Lower lobe of right lung (tissue), 2 donors: Measurements from ENCODE around the gene RGL3. TPM values are rescaled to one million over a fixed set of nuclear protein-coding genes. Genes with fewer than 3 reads are reported as not detected.

Source experiments
- ATAC-seq, 2 donors: fragments of 200-7000 bp; cut with Tn5 transposase; one replicate each; pipeline ENCODE4 v1.9.1; 2020 to 2022; ENCODE audit warnings: mild to moderate bottlenecking in 2 of 2, moderate library complexity in 2 of 2
- DNase-seq: peaks from one replicate; pipeline ENCODE4 v3.0.0-alpha.2; 2020
- H3K27ac ChIP-seq: fragments of 200-600 bp; one replicate; pipeline ENCODE4 v1.8.0; 2022
- H3K27me3 ChIP-seq: fragments of 200-600 bp; one replicate; pipeline ENCODE4 v1.8.0; 2022; ENCODE audit warnings: low read depth
- H3K36me3 ChIP-seq: fragments of 200-600 bp; one replicate; pipeline ENCODE4 v1.8.0; 2022; ENCODE audit warnings: mild to moderate bottlenecking
- H3K4me1 ChIP-seq: fragments of 200-600 bp; one replicate; pipeline ENCODE4 v1.8.0; 2022
- H3K4me3 ChIP-seq: fragments of 200-600 bp; one replicate; pipeline ENCODE4 v1.8.0; 2022; ENCODE audit warnings: mild to moderate bottlenecking
- H3K9me3 ChIP-seq: fragments of 200-600 bp; one replicate; pipeline ENCODE4 v1.8.0; 2022
- CTCF ChIP-seq: fragments of 200-600 bp; IDR thresholded peaks from one replicate; pipeline ENCODE4 v1.8.0; 2022; ENCODE audit warnings: antibody characterized with exemption, mild to moderate bottlenecking
- intact Hi-C: fragments of 100-400 bp; cut with DNase I; formaldehyde crosslinking; loops from one replicate; pipeline ENCODE4 v1.11.0; 2022
- total RNA-seq: library from RNA; stranded (reverse); fragmentation: NEBNext Ultra II Directional; extraction: Animal tissue kit (Norgen Biotek cat#: 25700); gene quantifications from one replicate; pipeline ENCODE4 v1.2.1, GENCODE V29; 2021
- donor health status: DM: no; HTN: yes; CAD: no; lungs with severe emphysema.

RGL3 gene
- total RNA-seq, 1 donor from 2014 or later: 55.8 TPM

- no peaks in the 10 kb centered on the region for H3K9me3 ChIP-seq
- no peaks in the 10 kb centered on the region for H3K4me1 ChIP-seq
- no peaks in the 10 kb centered on the region for H3K27me3 ChIP-seq
- peaks cover 32% of the 10 kb centered on the region for H3K36me3 ChIP-seq
- no peak overlapping the region for H3K4me3 ChIP-seq
- ATAC-seq (no peak), DNase-seq (no peak)
- TF ChIP-seq CTCF: no peak
- no peak overlapping the region for H3K27ac ChIP-seq
- intact Hi-C loops: no loop called here
Measured at GRCh38 chr19:11400798-11401197, 18.3 kb downstream of the RGL3 start.

- H3K9me3 ChIP-seq: no peaks in the 10 kb centered on the region
- H3K4me3 ChIP-seq: no peak overlapping the region
- DNase-seq (no peak), ATAC-seq (peak in 1 of 2 donors; percentile 21)
- H3K4me1 ChIP-seq: no peaks in the 10 kb centered on the region
- intact Hi-C loops: no loop called here
- no peak overlapping the region for H3K27ac ChIP-seq
- TF ChIP-seq CTCF: no peak
- no peaks in the 10 kb centered on the region for H3K27me3 ChIP-seq
- H3K36me3 ChIP-seq: peaks cover 32% of the 10 kb centered on the region
Measured at GRCh38 chr19:11399667-11400066, 19.4 kb downstream of the RGL3 start.

- Histone ChIP-seq H3K4me1 (no peaks in the 10 kb centered on the region), H3K4me3 (no peak overlapping the region), H3K36me3 (peaks cover 23% of the 10 kb centered on the region), H3K27ac (no peak overlapping the region), H3K9me3 (no peaks in the 10 kb centered on the region), H3K27me3 (no peaks in the 10 kb centered on the region)
- peak in 1 of 2 donors; percentile 10 for ATAC-seq
- TF ChIP-seq CTCF: no peak
- no peak for DNase-seq
- intact Hi-C loops: no loop called here
Measured at GRCh38 chr19:11397089-11397610, 22.0 kb downstream of the RGL3 start.

- Histone ChIP-seq H3K27me3 (no peaks in the 10 kb centered on the region), H3K4me3 (no peak overlapping the region), H3K36me3 (no peaks in the 10 kb centered on the region), H3K4me1 (peaks cover 15% of the 10 kb centered on the region), H3K9me3 (peaks cover 3% of the 10 kb centered on the region), H3K27ac (no peak overlapping the region)
- intact Hi-C loops: no loop called here
- DNase-seq: no peak
- TF ChIP-seq CTCF: no peak
- no peak for ATAC-seq
Measured at GRCh38 chr19:11390933-11391680, 28.0 kb downstream of the RGL3 start.

- Histone ChIP-seq H3K27ac (no peak overlapping the region), H3K4me3 (no peak overlapping the region), H3K4me1 (peaks cover 15% of the 10 kb centered on the region), H3K27me3 (no peaks in the 10 kb centered on the region), H3K36me3 (no peaks in the 10 kb centered on the region), H3K9me3 (peaks cover 3% of the 10 kb centered on the region)
- TF ChIP-seq CTCF: no peak
- ATAC-seq (no peak), DNase-seq (no peak)
- intact Hi-C loops: no loop called here
Measured at GRCh38 chr19:11390359-11390758, 28.8 kb downstream of the RGL3 start.
